ENCODE results near the gene PRRX2. TPM values are rescaled to one million over a fixed set of nuclear protein-coding genes. Genes with fewer than 3 reads are reported as not detected.

The PRRX2 gene
- total RNA-seq, 2 experiments from 2014 or later = 0.49 to 0.57 TPM

GRCh38 chr9:129726322-129727160 lies 61.1 kb downstream of the PRRX2 start:
- DNase-seq (peak; percentile 81), ATAC-seq (peak; percentile 99)
- intact Hi-C loops (cut with DNase I, micrococcal nuclease) = loop anchor here (1.0 to 10.0 kb wide), 3 partner anchors 57 to 84 kb away; partner anchors contain the start of gene ASB6 (in 2 of the 2)
- H3K36me3 Mint-ChIP-seq (ENCODE audit: low read depth) = no peaks in the 10 kb centered on the region
- H3K27me3 Mint-ChIP-seq = no peaks in the 10 kb centered on the region
- ChIA-PET CTCF (interaction anchor here (0.6 to 5.2 kb wide), 40 partner anchors 11 to 1623 kb away, joined by 3 to 65 read pairs (median 4); partner anchors contain the start of gene TOR1B), POLR2A (interaction anchor here (0.6 to 0.7 kb wide), 2 partner anchors 47 to 67 kb away, joined by 3 to 5 read pairs; no protein-coding TSS in a partner anchor)
- H3K4me1 Mint-ChIP-seq = peaks cover 2% of the 10 kb centered on the region
- no peak overlapping the region for H3K27ac Mint-ChIP-seq
- H3K4me3 Mint-ChIP-seq = peak overlapping the region; percentile 33
- no peaks in the 10 kb centered on the region for H3K9me3 Mint-ChIP-seq (ENCODE audit: low read depth)

- POLR2A ChIA-PET = no interaction called here
- no peaks in the 10 kb centered on the region for H3K36me3 Mint-ChIP-seq (ENCODE audit: low read depth)
- CTCF ChIA-PET = interaction anchor here (1.0 to 5.2 kb wide), 3 partner anchors 9 to 55 kb away, joined by 3 to 65 read pairs (median 15); no protein-coding TSS in a partner anchor
- DNase-seq = no peak
- ATAC-seq = no peak
- intact Hi-C loops (cut with DNase I, micrococcal nuclease) = loop anchor here in 1 of 2 experiments (10.0 kb wide), 1 partner anchor 84 kb away; the partner anchor contains the start of gene ASB6
- no peaks in the 10 kb centered on the region for H3K27me3 Mint-ChIP-seq
- H3K9me3 Mint-ChIP-seq (ENCODE audit: low read depth) = no peaks in the 10 kb centered on the region
- no peak overlapping the region for H3K27ac Mint-ChIP-seq
- peaks cover 2% of the 10 kb centered on the region for H3K4me1 Mint-ChIP-seq
- no peak overlapping the region for H3K4me3 Mint-ChIP-seq
Measured at GRCh38 chr9:129728744-129729143, 63.3 kb downstream of the PRRX2 start.

GRCh38 chr9:129731477-129732085 lies 66.1 kb downstream of the PRRX2 start:
- CTCF ChIA-PET = interaction anchor here (0.7 kb wide), 1 partner anchor 93 kb away, joined by 3 read pairs; no protein-coding TSS in a partner anchor
- H3K36me3 Mint-ChIP-seq (ENCODE audit: low read depth) = no peaks in the 10 kb centered on the region
- intact Hi-C loops (cut with DNase I, micrococcal nuclease) = no loop called here
- H3K27me3 Mint-ChIP-seq = no peaks in the 10 kb centered on the region
- no peak overlapping the region for H3K4me3 Mint-ChIP-seq
- no peak overlapping the region for H3K27ac Mint-ChIP-seq
- ATAC-seq (no peak), DNase-seq (no peak)
- H3K4me1 Mint-ChIP-seq = peaks cover 2% of the 10 kb centered on the region
- no peaks in the 10 kb centered on the region for H3K9me3 Mint-ChIP-seq (ENCODE audit: low read depth)
- POLR2A ChIA-PET = no interaction called here

GRCh38 chr9:129732100-129732499 lies 66.7 kb downstream of the PRRX2 start:
- ChIA-PET CTCF (interaction anchor here (0.7 kb wide), 1 partner anchor 93 kb away, joined by 3 read pairs; no protein-coding TSS in a partner anchor), POLR2A (no interaction called here)
- intact Hi-C loops (cut with DNase I, micrococcal nuclease) = no loop called here
- Mint-ChIP-seq H3K4me3 (no peak overlapping the region), H3K27ac (no peak overlapping the region), H3K27me3 (no peaks in the 10 kb centered on the region), H3K36me3 (ENCODE audit: low read depth) (no peaks in the 10 kb centered on the region), H3K4me1 (no peaks in the 10 kb centered on the region), H3K9me3 (ENCODE audit: low read depth) (no peaks in the 10 kb centered on the region)
- DNase-seq (no peak), ATAC-seq (no peak)

GRCh38 chr9:129732946-129733631 lies 67.6 kb downstream of the PRRX2 start:
- no peaks in the 10 kb centered on the region for H3K9me3 Mint-ChIP-seq (ENCODE audit: low read depth)
- intact Hi-C loops (cut with DNase I, micrococcal nuclease) = no loop called here
- no peaks in the 10 kb centered on the region for H3K27me3 Mint-ChIP-seq
- H3K4me3 Mint-ChIP-seq = no peak overlapping the region
- peaks cover 3% of the 10 kb centered on the region for H3K4me1 Mint-ChIP-seq
- ChIA-PET POLR2A (no interaction called here), CTCF (interaction anchor here (0.8 kb wide), 1 partner anchor 51 kb away, joined by 3 read pairs; no protein-coding TSS in a partner anchor)
- no peaks in the 10 kb centered on the region for H3K36me3 Mint-ChIP-seq (ENCODE audit: low read depth)
- DNase-seq (no peak), ATAC-seq (no peak)
- no peak overlapping the region for H3K27ac Mint-ChIP-seq

- ChIA-PET CTCF (interaction anchor here (1.6 kb wide), 1 partner anchor 49 kb away, joined by 5 read pairs; no protein-coding TSS in a partner anchor), POLR2A (no interaction called here)
- intact Hi-C loops (cut with DNase I, micrococcal nuclease) = no loop called here
- DNase-seq (no peak), ATAC-seq (no peak)
- Mint-ChIP-seq H3K27me3 (no peaks in the 10 kb centered on the region), H3K4me3 (no peak overlapping the region), H3K27ac (no peak overlapping the region), H3K4me1 (peaks cover 6% of the 10 kb centered on the region), H3K9me3 (ENCODE audit: low read depth) (no peaks in the 10 kb centered on the region), H3K36me3 (ENCODE audit: low read depth) (no peaks in the 10 kb centered on the region)
Measured at GRCh38 chr9:129733632-129733953, 68.1 kb downstream of the PRRX2 start.

GRCh38 chr9:129735546-129735945 lies 70.1 kb downstream of the PRRX2 start:
- no peaks in the 10 kb centered on the region for H3K27me3 Mint-ChIP-seq
- H3K4me1 Mint-ChIP-seq = peaks cover 6% of the 10 kb centered on the region
- no peak overlapping the region for H3K4me3 Mint-ChIP-seq
- H3K27ac Mint-ChIP-seq = no peak overlapping the region
- CTCF ChIA-PET = interaction anchor here (0.5 to 3.7 kb wide), 3 partner anchors 9 to 1485 kb away, joined by 3 to 40 read pairs (median 3); no protein-coding TSS in a partner anchor
- no peaks in the 10 kb centered on the region for H3K36me3 Mint-ChIP-seq (ENCODE audit: low read depth)
- DNase-seq = no peak
- intact Hi-C loops (cut with DNase I, micrococcal nuclease) = loop anchor here in 1 of 2 experiments (5.0 kb wide), 1 partner anchor 367 kb away; no protein-coding TSS in a partner anchor
- no peaks in the 10 kb centered on the region for H3K9me3 Mint-ChIP-seq (ENCODE audit: low read depth)
- POLR2A ChIA-PET = no interaction called here
- ATAC-seq = no peak

GRCh38 chr9:129736334-129736733 lies 70.9 kb downstream of the PRRX2 start:
- no peaks in the 10 kb centered on the region for H3K9me3 Mint-ChIP-seq (ENCODE audit: low read depth)
- intact Hi-C loops (cut with DNase I, micrococcal nuclease) = loop anchor here in 1 of 2 experiments (5.0 kb wide), 1 partner anchor 366 kb away; no protein-coding TSS in a partner anchor
- no peaks in the 10 kb centered on the region for H3K27me3 Mint-ChIP-seq
- DNase-seq = no peak
- peaks cover 6% of the 10 kb centered on the region for H3K4me1 Mint-ChIP-seq
- no peak overlapping the region for H3K27ac Mint-ChIP-seq
- ATAC-seq = no peak
- ChIA-PET POLR2A (no interaction called here), CTCF (interaction anchor here (0.7 to 6.9 kb wide), 6 partner anchors 10 to 1486 kb away, joined by 3 to 101 read pairs (median 3); no protein-coding TSS in a partner anchor)
- no peak overlapping the region for H3K4me3 Mint-ChIP-seq
- no peaks in the 10 kb centered on the region for H3K36me3 Mint-ChIP-seq (ENCODE audit: low read depth)

GRCh38 chr9:129737479-129738274 lies 72.2 kb downstream of the PRRX2 start:
- DNase-seq (peak; percentile 93), ATAC-seq (peak; percentile 89)
- H3K27ac Mint-ChIP-seq = no peak overlapping the region
- peak overlapping the region; percentile 55 for H3K4me3 Mint-ChIP-seq
- intact Hi-C loops (cut with DNase I, micrococcal nuclease) = loop anchor here (1.0 to 5.0 kb wide), 4 partner anchors 46 to 365 kb away; partner anchors contain the start of gene ASB6 (in 1 of the 2)
- no peaks in the 10 kb centered on the region for H3K27me3 Mint-ChIP-seq
- POLR2A ChIA-PET = interaction anchor here (0.5 to 1.1 kb wide), 5 partner anchors 14 to 112 kb away, joined by 3 to 4 read pairs (median 4); partner anchors contain the start of gene NTMT1
- no peaks in the 10 kb centered on the region for H3K36me3 Mint-ChIP-seq (ENCODE audit: low read depth)
- peaks cover 6% of the 10 kb centered on the region for H3K4me1 Mint-ChIP-seq
- no peaks in the 10 kb centered on the region for H3K9me3 Mint-ChIP-seq (ENCODE audit: low read depth)
- CTCF ChIA-PET = interaction anchor here (0.5 to 6.9 kb wide), 39 partner anchors 8 to 691 kb away, joined by 3 to 101 read pairs (median 4); partner anchors contain the start of gene PTGES

GRCh38 chr9:129739432-129739831 lies 74.0 kb downstream of the PRRX2 start:
- ChIA-PET POLR2A (no interaction called here), CTCF (interaction anchor here (1.0 to 6.9 kb wide), 6 partner anchors 12 to 51 kb away, joined by 3 to 101 read pairs (median 15); no protein-coding TSS in a partner anchor)
- H3K9me3 Mint-ChIP-seq (ENCODE audit: low read depth) = no peaks in the 10 kb centered on the region
- no peaks in the 10 kb centered on the region for H3K27me3 Mint-ChIP-seq
- peaks cover 6% of the 10 kb centered on the region for H3K4me1 Mint-ChIP-seq
- DNase-seq (no peak), ATAC-seq (no peak)
- intact Hi-C loops (cut with DNase I, micrococcal nuclease) = loop anchor here in 1 of 2 experiments (5.0 kb wide), 1 partner anchor 363 kb away; no protein-coding TSS in a partner anchor
- H3K36me3 Mint-ChIP-seq (ENCODE audit: low read depth) = no peaks in the 10 kb centered on the region
- H3K4me3 Mint-ChIP-seq = no peak overlapping the region
- H3K27ac Mint-ChIP-seq = no peak overlapping the region

Data from activated CD4-positive, alpha-beta T cell treated with anti-CD3 and anti-CD28 coated beads for 36 hours (primary cell).